AG04449 (cell line): ENCODE results near the gene PLEKHA6.
"Not testable (repeated sequence)": the region's sequence is repeated elsewhere in the genome, so short reads cannot be mapped to it uniquely, and the experiment has no call there.

ENCODE experiments used
- CTCF ChIA-PET: fragments of 350-600 bp; formaldehyde crosslinking; extraction: SDS; loops from one replicate; lab custom pipeline; 2021; ENCODE audit warnings: antibody characterized with exemption; lab: Yijun Ruan, JAX
- POLR2A ChIA-PET: fragments of 400-600, 350-600 bp; formaldehyde crosslinking; extraction: SDS; loops from one replicate; lab custom pipeline; 2020; ENCODE audit warnings: antibody characterized with exemption, inconsistent platforms; lab: Yijun Ruan, JAX
- DNase-seq: peaks from one replicate; pipeline ENCODE4 v3.0.0-alpha.2; 2010; ENCODE audit warnings: low read depth, low spot score
- H3K4me3 ChIP-seq: 2 replicates; pipeline ENCODE4 v1.5.1; 2011; ENCODE audit warnings: low read depth, mild to moderate bottlenecking, control low read depth, low read length
- CTCF ChIP-seq: IDR thresholded peaks from one replicate; pipeline ENCODE4 v1.5.1; 2011; ENCODE audit warnings: mild to moderate bottlenecking, moderate library complexity, low read length, control low read depth, inconsistent platforms; ENCODE audit not compliant: insufficient read depth; ENCODE audit errors: missing control alignments

PLEKHA6 gene

GRCh38 chr1:204314171-204314892 lies 45.4 kb downstream of the PLEKHA6 start:
- H3K4me3 ChIP-seq, result no peak overlapping the region
- POLR2A ChIA-PET, result no interaction called here
- TF ChIP-seq CTCF, result no peak
- no peak for DNase-seq
- CTCF ChIA-PET, result interaction anchor here (1.2 to 1.6 kb wide), 2 partner anchors 10 to 56 kb away, joined by 3 to 5 read pairs; no protein-coding TSS in a partner anchor

GRCh38 chr1:204313675-204314074 lies 46.1 kb downstream of the PLEKHA6 start:
- no peak for DNase-seq
- H3K4me3 ChIP-seq, result no peak overlapping the region
- ChIA-PET POLR2A (no interaction called here), CTCF (interaction anchor here (1.2 to 1.6 kb wide), 2 partner anchors 10 to 55 kb away, joined by 3 to 5 read pairs; no protein-coding TSS in a partner anchor)
- TF ChIP-seq CTCF, result no peak

- H3K4me3 ChIP-seq, DNase-seq, POLR2A ChIA-PET: not testable (repeated sequence)
- CTCF ChIA-PET, result interaction anchor here (0.8 to 1.6 kb wide), 2 partner anchors 13 to 48 kb away, joined by 3 to 4 read pairs; partner anchors contain the start of gene PLEKHA6
Measured at GRCh38 chr1:204310970-204311369, 48.8 kb downstream of the PLEKHA6 start.

DNA sequence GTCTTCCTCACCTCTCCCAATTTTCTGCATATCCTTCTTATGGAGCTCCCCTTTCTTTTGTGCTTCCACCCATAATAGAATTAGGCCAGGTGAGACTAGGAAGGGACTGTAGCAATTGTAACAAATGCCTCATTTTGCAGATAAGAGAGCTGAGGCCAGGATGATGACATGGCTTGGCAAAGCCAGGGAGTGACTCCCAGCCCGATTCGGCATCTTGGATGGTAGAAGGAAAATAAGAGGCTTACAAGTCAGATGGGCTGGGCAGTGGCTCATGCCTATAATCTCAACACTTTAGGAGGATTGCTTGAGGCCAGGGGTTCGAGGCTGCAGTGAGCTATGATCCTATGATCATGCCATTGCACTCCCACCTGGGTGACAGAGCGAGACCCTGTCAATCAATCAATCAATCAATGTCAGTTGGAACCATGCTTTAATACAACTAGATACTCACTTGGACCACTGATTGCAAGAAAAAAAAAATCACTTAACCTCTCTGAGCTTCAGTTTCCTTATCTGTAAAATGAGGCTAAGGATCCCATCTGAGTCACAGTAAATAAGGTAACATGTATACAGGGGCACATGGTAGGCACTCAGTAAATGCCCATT lies 51.6 kb downstream of the PLEKHA6 start:
- CTCF ChIA-PET, result interaction anchor here (0.9 to 2.4 kb wide), 20 partner anchors 8 to 145 kb away, joined by 3 to 12 read pairs (median 4); partner anchors contain the start of gene PLEKHA6
- DNase-seq, result no peak
- TF ChIP-seq CTCF, result no peak

GRCh38 chr1:204307334-204307883 lies 52.3 kb downstream of the PLEKHA6 start:
- CTCF ChIA-PET, result interaction anchor here (0.9 to 2.4 kb wide), 17 partner anchors 9 to 145 kb away, joined by 3 to 12 read pairs (median 4); partner anchors contain the start of gene PLEKHA6
- peak overlapping the region; percentile 56 for H3K4me3 ChIP-seq
- DNase-seq, result no peak

More for the DNA sequence above, 51.6 kb downstream of the PLEKHA6 start:
- no peak overlapping the region for H3K4me3 ChIP-seq
- POLR2A ChIA-PET, result interaction anchor here (1.6 kb wide), 1 partner anchor 12 kb away, joined by 6 read pairs; no protein-coding TSS in a partner anchor

GRCh38 chr1:204306076-204306475 lies 53.7 kb downstream of the PLEKHA6 start:
- CTCF ChIA-PET, result interaction anchor here (0.8 to 2.4 kb wide), 3 partner anchors 18 to 60 kb away, joined by 3 to 9 read pairs (median 3); no protein-coding TSS in a partner anchor
- POLR2A ChIA-PET, result no interaction called here
- TF ChIP-seq CTCF, result no peak
- peak overlapping the region; percentile 1 for H3K4me3 ChIP-seq
- DNase-seq, result no peak

More at GRCh38 chr1:204307334-204307883, 52.3 kb downstream of the PLEKHA6 start:
- peak; percentile 23 for TF ChIP-seq CTCF
- POLR2A ChIA-PET, result interaction anchor here (1.6 kb wide), 1 partner anchor 11 kb away, joined by 6 read pairs; no protein-coding TSS in a partner anchor
